ENCODE measurements around the gene PTH1R. TPM values are rescaled to one million over a fixed set of nuclear protein-coding genes. Genes with fewer than 3 reads are reported as not detected.

PTH1R gene
- total RNA-seq, 1 donor = under 0.01 TPM

- DNase-seq (ENCODE audit: low read depth in 2 of 3, low spot score in 2 of 3) = no peak
Observed at GRCh38 chr3:46881596-46882376, 4.3 kb downstream of the PTH1R start.

GRCh38 chr3:46882377-46883053 lies 5.0 kb downstream of the PTH1R start:
- DNase-seq (ENCODE audit: low read depth in 2 of 3, low spot score in 2 of 3) = no peak

- peak in 1 of 3 donors; percentile 36 for DNase-seq (ENCODE audit: low read depth in 2 of 3, low spot score in 2 of 3)
Observed at GRCh38 chr3:46883054-46883829, 5.7 kb downstream of the PTH1R start.

- DNase-seq (ENCODE audit: low read depth in 2 of 3, low spot score in 2 of 3) = no peak
Observed at GRCh38 chr3:46883830-46884185, 6.3 kb downstream of the PTH1R start.

- no peak for DNase-seq (ENCODE audit: low read depth in 2 of 3, low spot score in 2 of 3)
Observed at GRCh38 chr3:46884427-46884826, 6.9 kb downstream of the PTH1R start.

GRCh38 chr3:46884929-46885328 lies 7.4 kb downstream of the PTH1R start:
- no peak for DNase-seq (ENCODE audit: low read depth in 2 of 3, low spot score in 2 of 3)

GRCh38 chr3:46885612-46886011 lies 8.1 kb downstream of the PTH1R start:
- DNase-seq (ENCODE audit: low read depth in 2 of 3, low spot score in 2 of 3) = no peak

GRCh38 chr3:46887980-46888494 lies 10.5 kb downstream of the PTH1R start:
- DNase-seq (ENCODE audit: low read depth in 2 of 3, low spot score in 2 of 3) = no peak

- no peak for DNase-seq (ENCODE audit: low read depth in 2 of 3, low spot score in 2 of 3)
Observed at GRCh38 chr3:46888705-46889104, 11.2 kb downstream of the PTH1R start.

- DNase-seq (ENCODE audit: low read depth in 2 of 3, low spot score in 2 of 3) = peak in 2 of 3 donors; percentile 50 to 63
Observed at GRCh38 chr3:46889381-46890110, 12.0 kb downstream of the PTH1R start.

GRCh38 chr3:46890132-46890531 lies 12.6 kb downstream of the PTH1R start:
- DNase-seq (ENCODE audit: low read depth in 2 of 3, low spot score in 2 of 3) = no peak

- no peak for DNase-seq (ENCODE audit: low read depth in 2 of 3, low spot score in 2 of 3)
Observed at GRCh38 chr3:46891132-46891531, 13.6 kb downstream of the PTH1R start.

GRCh38 chr3:46892285-46893145 lies 15.0 kb downstream of the PTH1R start:
- DNase-seq (ENCODE audit: low read depth in 2 of 3, low spot score in 2 of 3) = peak in 2 of 3 donors; percentile 34 to 57

- DNase-seq (ENCODE audit: low read depth in 2 of 3, low spot score in 2 of 3) = no peak
Observed at GRCh38 chr3:46893146-46893748, 15.7 kb downstream of the PTH1R start.

GRCh38 chr3:46893763-46894162 lies 16.2 kb downstream of the PTH1R start:
- no peak for DNase-seq (ENCODE audit: low read depth in 2 of 3, low spot score in 2 of 3)

GRCh38 chr3:46894256-46894655 lies 16.7 kb downstream of the PTH1R start:
- no peak for DNase-seq (ENCODE audit: low read depth in 2 of 3, low spot score in 2 of 3)

GRCh38 chr3:46895204-46895660 lies 17.7 kb downstream of the PTH1R start:
- peak; percentile 57 to 83 (median 75) for DNase-seq (ENCODE audit: low read depth in 2 of 3, low spot score in 2 of 3)

GRCh38 chr3:46895761-46896160 lies 18.2 kb downstream of the PTH1R start:
- no peak for DNase-seq (ENCODE audit: low read depth in 2 of 3, low spot score in 2 of 3)

- no peak for DNase-seq (ENCODE audit: low read depth in 2 of 3, low spot score in 2 of 3)
Observed at GRCh38 chr3:46896386-46896785, 18.9 kb downstream of the PTH1R start.
